Cardiac ventricle fibroblast (primary cell): Measurements from ENCODE around the gene DDHD1. TPM values are rescaled to one million over a fixed set of nuclear protein-coding genes. Genes with fewer than 3 reads are reported as not detected.

Source experiments
- total RNA-seq: library from RNA; depleted of rRNA; stranded (reverse); fragments of >200 nt; gene quantifications from 2 replicates; pipeline ENCODE4 v1.2.3, GENCODE V29; 2015

DDHD1 gene
- total RNA-seq, result 7.7 and 8.4 TPM in 2 replicates

GRCh38 chr14:53152887-53153701 is at the start of gene DDHD1:
Gene DDHD1 (minus strand): TSS chr14:53153323. CDS start chr14:53153098, 225 bp downstream.

Other genes starting within 250 kb of the DDHD1 start
- 86.3 and 93.8 TPM in 2 replicates for gene FERMT2, start 202.3 kb downstream of the DDHD1 start, total RNA-seq